HG02981 (cell line): ENCODE measurements around the gene GNAI1.

Experiments used
- ATAC-seq: cut with Tn5 transposase; IDR thresholded peaks from one replicate; pipeline ENCODE4 v1.9.1; 2021; ENCODE audit warnings: mild to moderate bottlenecking, moderate library complexity; ENCODE audit not compliant: unreplicated experiment

GNAI1 gene

DNA sequence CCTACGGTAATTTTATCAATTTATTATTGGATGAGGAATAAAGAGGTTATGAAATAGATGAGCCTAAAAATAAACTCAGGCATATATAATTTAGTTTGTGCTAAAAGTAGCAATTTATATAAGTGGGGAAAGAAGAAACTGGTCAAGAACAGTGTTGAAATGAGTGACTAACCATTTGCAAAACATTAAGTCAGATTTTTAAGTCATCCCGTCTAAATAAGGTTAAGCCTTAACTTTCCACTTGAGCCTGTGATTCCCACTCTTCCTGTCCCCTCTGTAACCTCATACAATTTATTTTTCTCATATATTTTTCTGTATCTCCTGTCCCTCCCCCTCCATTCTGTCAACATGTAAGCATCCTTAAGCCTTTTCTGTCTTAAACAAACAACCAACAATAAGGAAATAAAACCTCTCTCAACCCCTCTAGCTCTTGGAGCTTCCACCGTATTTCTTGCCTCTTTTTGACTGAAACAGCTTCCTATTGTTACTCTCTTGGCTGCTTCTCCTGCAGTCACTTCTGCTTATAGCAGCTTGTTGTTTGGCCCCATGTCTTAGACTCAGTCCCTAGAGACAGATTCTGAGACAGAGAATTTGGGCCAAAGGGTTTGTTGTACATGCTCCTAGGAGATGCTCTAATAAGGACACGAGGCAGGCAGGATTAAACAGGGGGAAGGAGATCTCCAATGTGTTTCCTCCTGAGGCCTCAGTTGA, 109.7 kb downstream of the GNAI1 start:
- no peak for ATAC-seq

- no peak for ATAC-seq
Observed at GRCh38 chr7:80247144-80247543, 112.5 kb downstream of the GNAI1 start.

GRCh38 chr7:80247891-80248290, 113.3 kb downstream of the GNAI1 start:
- ATAC-seq, result no peak

DNA sequence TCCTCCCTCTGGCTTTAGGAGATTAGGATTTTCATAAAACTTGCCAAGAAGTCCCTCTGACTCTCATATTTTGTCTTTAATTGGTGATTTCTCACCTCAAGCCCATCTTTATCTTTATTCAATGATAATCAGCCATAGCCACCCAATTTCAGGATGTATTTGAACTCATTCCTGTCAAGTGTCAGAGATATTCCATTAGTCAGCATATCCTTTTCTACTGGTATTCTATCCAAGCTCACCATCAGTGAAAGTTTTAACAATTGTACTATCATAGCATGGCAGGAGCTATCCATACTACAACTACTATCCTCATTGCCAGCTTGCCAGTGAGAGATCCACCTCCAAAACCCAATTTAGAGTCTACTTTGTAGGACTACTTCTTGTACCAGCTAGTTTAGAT, 114.6 kb downstream of the GNAI1 start:
- ATAC-seq, result no peak

DNA sequence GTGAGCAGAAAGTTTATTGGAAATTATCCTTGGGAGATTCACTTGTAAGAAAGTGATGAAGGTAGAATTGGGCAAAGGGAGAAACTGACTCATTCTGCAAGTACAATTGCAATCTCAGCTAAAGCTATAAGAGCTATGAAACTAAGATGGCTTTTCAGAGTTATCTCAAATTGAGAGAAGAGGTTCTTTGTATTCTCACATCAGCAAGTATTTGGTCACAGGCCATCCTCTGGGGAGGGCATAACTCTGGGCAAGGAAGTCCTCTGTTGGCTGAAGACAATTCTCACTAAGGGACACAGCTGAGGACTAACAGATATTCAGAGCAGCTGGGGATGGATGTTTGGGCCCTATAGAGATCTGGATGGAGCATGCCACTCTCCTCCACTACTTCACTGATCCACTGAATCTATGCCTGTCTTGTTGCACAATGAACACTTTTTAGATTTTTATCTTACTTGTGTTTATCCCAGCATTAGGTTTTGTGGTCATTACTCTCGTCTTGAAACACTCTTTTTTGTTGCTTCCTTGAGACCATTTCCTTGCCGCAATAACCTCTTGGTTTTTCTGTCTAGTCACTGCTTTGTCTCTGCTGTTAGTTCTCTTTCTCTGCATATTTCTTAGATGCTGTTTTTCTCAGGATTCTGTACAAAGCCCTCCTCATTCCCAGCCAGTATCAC, 115.1 kb downstream of the GNAI1 start:
- ATAC-seq, result no peak

GRCh38 chr7:80253237-80253636, 118.6 kb downstream of the GNAI1 start:
- ATAC-seq, result no peak

DNA sequence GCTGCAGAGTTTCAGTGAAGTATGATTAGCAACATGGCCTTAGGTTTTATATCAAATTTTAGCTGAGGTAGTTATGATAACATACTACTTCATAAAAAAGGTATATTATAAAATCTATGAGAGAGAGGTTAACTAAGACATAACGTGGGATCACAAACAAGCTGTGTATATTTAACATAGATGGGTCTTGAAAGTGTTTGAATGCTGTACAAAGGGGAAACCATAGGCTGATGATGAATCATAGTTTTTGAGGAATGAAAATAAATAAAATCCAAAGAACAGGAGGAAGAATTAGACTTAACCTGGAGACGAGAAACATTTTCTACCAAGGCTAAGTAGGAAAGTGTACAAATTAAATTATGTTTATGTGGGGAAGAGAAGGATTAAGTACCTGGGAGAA, 119.0 kb downstream of the GNAI1 start:
- ATAC-seq, result no peak

- no peak for ATAC-seq
Observed at GRCh38 chr7:80255656-80256055, 121.0 kb downstream of the GNAI1 start.

DNA sequence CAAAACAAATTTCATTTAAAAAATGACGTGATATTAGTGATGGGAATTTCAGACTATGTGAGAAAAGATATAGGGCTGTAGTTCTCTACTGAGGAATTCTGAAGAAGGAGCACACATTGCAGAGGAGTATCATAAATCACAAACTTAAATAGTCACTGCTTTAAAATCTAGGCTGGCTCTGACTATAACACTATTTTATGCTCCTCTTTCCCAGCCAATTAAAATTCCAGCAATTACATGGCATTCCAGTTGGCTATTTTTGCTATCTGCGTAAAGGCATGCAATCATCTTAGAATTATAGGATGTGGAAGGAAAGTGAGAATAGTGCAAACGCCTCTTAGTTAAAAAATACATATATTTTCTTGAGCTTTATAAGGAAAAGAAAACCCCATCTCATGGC, 123.1 kb downstream of the GNAI1 start:
- no peak for ATAC-seq

GRCh38 chr7:80260606-80261005, 126.0 kb downstream of the GNAI1 start:
- no peak for ATAC-seq

DNA sequence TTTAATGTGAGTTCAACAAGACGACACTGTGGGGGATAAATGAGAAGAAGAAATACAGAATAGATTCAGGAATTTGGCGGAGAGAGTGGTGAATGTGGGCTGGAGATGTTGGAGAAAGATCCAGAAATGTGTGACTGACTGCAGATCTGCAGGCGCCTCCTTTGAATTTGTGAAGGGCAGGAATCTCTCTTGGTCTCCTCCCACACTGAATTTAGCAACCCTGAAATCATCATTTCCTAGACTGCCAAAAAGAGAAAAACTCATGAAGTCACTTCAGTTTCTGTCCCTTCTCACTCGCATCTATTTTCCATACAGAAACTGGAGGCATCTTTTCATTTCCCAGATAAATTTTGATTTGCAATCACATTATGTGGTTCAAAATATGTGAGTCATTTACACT, 128.7 kb downstream of the GNAI1 start:
- no peak for ATAC-seq

- ATAC-seq, result no peak
Observed at GRCh38 chr7:80263821-80264220, 129.2 kb downstream of the GNAI1 start.

GRCh38 chr7:80264769-80265495, 130.3 kb downstream of the GNAI1 start:
- ATAC-seq, result no peak

DNA sequence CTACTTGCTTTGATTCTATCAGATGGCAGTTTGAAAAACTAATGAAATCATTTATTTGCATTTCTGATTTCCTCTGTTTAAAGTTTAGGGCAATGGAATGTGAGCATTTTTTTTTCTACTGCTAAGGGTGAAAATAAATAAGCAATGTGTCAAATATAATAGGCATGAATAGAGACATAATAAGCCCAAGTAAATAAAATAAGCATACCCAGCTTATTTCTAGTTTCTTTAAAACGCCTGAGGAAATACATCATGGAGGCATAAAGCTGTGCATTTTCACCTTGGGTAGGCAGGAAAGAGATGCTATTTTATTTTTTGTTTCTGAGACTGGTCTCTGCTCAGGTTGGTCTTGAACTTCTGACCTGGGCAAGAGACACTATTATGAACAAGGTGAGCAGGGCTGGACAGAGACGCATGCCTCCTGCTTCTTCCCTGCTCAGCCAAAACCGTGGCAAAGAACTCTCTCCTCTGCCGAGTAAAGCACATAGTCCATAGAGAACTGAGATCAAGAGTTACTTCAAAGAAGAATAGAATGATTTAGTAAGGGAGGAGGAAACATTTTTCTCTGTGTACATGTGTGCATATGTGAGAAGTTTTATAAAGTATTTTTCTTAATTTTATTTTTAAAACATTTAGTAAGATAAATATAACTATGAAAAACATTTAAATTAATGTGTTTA, 138.1 kb downstream of the GNAI1 start:
- no peak for ATAC-seq

DNA sequence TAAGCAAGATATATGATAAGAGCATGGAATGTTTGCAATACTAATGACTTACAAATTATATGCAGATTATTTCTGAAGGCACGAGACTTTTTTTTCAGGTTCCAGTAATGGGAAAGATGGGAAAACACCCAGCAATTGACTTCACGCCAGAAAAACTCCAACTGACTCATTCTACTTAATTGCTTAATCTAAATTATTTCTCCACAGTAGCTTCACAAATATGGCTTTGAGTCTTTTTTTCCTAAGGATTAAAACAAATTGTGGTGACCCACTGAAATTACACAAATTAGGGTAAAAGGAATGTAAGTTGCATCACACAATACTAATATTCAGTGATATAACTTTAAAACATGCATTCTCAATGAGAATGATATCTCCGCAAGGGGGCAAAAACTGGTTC, 138.7 kb downstream of the GNAI1 start:
- no peak for ATAC-seq

DNA sequence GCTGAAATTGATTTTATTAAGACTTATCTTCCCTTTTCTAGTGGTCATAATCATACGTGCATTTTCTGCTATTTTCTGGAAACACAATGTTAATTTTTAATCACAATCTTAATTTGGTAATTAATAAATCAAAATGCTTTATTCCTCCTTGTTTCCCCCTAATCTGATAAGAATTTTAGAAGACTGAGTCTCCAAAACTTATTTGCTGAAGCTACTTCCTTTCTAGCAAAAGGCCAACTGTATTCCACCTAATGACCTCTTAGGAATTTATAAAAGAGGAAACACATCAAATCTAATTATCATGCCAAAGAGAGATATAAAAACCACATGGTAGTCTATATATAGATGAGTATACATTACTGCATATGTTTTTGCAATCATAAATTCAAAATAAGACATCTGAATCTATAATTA, 140.6 kb downstream of the GNAI1 start:
- ATAC-seq, result no peak
